GM21381 (cell line): ENCODE results near the gene TRPV5.

Experiments used
- ATAC-seq: cut with Tn5 transposase; IDR thresholded peaks from one replicate; pipeline ENCODE4 v1.9.1; 2021; ENCODE audit warnings: mild to moderate bottlenecking, moderate library complexity; ENCODE audit not compliant: unreplicated experiment

Gene TRPV5

DNA sequence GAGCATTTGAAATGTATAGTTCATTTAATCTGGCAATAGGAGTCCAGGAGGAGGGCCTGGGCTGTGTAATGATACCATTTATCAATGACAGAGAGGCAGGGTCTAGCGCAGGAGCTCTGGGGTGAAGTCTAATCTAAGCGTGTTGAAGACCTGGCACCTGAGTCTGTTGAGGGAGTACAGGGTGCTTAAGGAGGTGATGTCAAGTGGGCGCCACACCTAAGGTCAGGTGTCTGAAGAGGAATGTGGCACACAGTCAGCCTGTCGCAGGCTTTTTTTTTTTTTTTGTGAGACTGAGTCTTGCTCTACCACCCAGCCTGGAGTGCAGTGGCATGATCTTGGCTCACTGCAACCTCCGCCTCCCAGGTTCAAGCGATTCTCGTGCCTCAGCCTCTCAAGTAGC, 8.0 kb upstream of the TRPV5 start:
- no peak for ATAC-seq

GRCh38 chr7:142940966-142941535, 7.5 kb upstream of the TRPV5 start:
- no peak for ATAC-seq

DNA sequence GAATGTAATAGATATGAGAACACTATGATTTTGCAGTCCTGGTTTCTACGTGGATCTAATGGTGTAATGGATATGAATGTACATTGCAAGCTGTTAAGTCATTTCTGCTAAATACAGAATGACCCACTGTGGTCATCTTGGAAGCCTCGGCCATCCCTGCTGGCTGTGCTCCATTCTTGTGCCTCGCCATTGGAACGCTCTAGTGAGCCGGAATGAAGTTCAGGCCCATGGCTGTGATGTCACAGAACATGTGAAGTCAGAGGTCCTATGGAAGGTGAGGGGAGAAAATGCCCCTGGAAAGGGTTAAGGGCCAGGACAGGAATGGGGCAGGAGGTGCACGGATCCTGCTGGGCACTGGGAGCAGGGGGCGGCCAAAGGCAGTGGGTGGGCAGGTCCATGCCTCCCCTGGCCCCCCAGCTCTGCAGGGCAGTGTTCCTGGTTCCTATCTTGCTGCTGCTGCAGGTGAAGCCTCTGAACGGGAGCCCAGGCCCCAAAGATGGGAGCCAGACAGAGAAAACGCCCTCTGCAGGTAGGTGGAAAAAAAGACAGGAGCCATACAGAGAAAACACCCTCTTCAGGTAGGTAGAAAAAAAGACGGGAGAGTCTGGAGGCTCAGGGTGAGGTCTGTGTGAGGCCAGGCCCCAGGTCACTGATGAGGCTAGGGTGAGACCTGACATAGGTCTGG, 5.8 kb upstream of the TRPV5 start, which contains the start of gene LLCFC1:
LLCFC1 (plus strand) TSS at position 259 of the 685 bp plus-strand sequence; CDS start at position 397, 138 bp downstream.
- ATAC-seq: no peak

DNA sequence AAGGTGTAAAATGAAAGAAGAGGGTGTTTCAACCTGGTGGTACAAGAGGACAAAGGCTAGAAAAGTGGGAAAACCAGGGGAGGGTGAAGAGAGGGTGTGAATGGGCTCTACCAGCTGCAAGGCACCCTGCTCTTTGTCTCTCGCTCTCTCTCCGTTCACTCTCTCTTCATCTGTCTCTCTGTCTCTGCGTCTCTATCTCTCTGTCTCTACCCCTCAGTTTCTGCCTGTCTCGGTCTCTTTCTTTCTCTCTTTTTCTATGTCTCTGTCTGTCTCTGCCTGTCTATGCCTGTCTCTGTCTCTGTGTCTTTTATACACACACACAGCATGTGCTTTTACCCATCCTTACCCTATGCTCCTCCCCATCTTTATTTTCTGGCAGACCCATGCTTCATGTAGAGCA, 5.1 kb upstream of the TRPV5 start:
- no peak for ATAC-seq

DNA sequence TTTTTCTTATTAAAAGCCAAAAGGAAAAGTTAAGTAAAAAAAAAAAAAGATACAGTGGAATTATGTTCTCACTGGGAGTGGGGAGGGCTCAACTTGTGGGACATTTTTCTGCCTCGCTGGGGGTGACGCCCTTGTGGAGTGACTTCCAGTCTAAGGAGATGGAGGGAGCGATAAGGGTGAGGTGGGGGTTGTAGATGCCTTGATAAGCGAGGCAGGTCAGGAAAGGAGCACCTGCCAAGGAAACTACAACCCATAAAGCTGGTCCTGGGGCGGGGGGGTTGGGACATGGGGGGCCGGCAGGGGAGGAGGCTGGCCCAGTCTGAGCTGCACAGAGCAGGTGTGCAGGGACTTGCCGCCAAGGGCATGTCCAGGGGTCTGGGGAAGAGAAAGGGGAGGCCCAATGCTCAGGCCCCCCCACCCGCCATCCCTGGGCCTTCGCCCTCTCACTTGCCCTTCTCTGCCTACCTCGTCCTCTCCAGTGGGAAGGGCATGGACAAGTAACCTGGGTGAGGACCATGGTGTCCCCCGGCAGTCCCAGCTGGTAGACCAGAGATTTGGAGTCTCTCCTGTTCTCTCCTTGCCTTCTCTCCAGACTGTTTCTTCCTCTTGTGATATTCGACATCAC, 2.5 kb upstream of the TRPV5 start:
- ATAC-seq: no peak

DNA sequence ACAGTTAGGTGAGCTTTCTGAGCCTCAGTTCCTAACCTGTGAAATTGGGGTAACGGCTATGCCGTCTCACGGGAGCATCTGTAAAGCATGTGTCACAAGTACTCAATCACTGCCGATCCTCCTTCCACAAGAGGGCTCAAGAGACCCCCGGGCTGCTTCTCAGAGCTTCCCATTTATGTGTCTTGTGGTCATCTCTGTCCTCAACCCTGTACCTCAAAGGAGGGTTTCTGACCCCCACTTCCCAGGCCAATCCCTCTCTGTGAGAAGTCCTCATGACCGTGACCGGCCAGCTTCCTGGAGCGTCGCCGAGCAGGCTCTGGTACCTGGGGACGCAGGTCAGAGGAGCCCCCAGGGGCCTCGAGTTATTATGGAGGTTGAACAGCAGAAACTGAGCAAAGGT, 510 bp upstream of the TRPV5 start:
- ATAC-seq: no peak

DNA sequence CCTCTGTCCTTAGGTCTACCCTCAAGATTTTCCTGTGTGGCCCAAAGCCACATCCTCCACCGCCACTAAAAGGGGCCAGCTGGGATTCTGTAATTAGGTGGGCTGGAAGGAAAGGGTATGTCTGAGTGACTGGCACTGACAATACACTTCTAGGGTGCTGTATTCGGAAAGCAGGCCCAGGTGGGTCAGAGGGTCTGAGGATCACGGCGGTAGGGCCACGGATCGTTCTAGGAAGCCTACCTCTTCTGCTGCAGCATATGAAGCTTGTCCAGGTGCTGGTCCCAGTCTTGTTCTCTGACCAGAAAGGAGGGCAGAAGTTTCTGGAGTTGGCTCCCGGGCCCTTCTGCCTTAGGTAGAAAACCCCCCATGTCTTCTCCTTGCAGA, 462 bp downstream of the TRPV5 start:
- no peak for ATAC-seq

GRCh38 chr7:142932386-142933091, 1.0 kb downstream of the TRPV5 start:
- no peak for ATAC-seq

GRCh38 chr7:142930126-142930730, 3.3 kb downstream of the TRPV5 start:
- no peak for ATAC-seq

- no peak for ATAC-seq
Observed at GRCh38 chr7:142927949-142928348, 5.6 kb downstream of the TRPV5 start.

GRCh38 chr7:142927085-142927745, 6.3 kb downstream of the TRPV5 start:
- ATAC-seq: no peak

DNA sequence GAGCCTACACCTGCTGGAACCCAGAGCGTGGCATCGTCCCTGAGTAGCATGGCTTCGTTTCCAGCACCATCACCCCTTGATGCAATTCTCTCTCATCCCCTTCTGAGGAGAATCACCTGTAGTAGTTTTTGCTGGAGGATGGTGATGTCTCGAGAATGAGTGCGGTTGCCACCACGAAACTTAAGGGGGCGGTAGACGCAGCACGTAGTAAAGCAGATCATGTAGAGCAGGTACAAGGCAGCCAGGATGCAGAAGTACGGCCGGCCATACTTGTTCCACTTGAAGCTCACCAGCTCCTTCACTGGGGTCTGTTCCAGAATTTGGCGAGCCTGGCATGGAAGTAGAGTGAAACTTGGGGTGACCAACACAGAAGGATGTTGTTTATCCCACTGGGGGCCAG, 8.1 kb downstream of the TRPV5 start:
- ATAC-seq: no peak

GRCh38 chr7:142923391-142923790, 10.2 kb downstream of the TRPV5 start:
- no peak for ATAC-seq

GRCh38 chr7:142919656-142920055, 13.9 kb downstream of the TRPV5 start:
- no peak for ATAC-seq

- ATAC-seq: no peak
Observed at GRCh38 chr7:142918901-142919300, 14.6 kb downstream of the TRPV5 start.

GRCh38 chr7:142917447-142917846, 16.1 kb downstream of the TRPV5 start:
- no peak for ATAC-seq

DNA sequence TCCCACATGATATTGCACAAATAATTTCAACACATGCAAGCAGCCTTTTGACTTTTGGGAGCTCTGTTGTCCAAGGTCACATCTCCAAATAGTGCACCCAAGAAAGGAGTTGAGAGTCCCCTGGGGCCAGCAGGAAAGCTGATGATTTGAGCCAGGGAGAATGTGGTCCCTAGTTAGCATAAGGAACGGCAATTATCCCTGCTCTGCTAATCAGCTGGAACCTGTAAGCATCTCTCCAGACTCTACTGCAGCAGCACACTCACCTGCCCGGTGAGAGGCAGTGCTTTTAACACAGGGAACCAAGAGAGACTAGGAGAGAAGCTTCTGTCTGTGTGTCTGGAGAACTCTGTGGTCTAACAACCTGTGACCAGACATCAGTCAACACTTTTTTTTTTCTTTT, 17.0 kb downstream of the TRPV5 start:
- no peak for ATAC-seq

DNA sequence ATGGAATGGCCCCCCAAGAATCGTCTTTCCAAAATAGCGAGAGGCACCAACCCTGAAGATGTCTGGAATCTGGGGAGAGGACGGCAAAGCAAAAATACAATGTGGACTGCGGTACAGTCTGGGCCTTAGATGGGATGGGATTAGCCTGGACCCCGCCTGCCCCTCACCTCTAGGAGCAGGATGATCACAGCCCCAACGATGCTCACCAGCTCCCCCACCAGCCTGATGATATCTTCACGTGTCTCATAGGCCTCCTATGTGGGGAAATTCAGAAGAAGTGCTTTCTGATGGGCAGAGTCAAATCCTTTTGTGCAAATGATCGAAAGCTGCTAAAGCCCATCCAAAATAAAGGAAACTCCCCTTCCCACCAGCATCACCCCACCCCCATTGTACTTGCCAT, 18.2 kb downstream of the TRPV5 start:
- ATAC-seq: no peak

- ATAC-seq: no peak
Observed at GRCh38 chr7:142914121-142914520, 19.4 kb downstream of the TRPV5 start.

DNA sequence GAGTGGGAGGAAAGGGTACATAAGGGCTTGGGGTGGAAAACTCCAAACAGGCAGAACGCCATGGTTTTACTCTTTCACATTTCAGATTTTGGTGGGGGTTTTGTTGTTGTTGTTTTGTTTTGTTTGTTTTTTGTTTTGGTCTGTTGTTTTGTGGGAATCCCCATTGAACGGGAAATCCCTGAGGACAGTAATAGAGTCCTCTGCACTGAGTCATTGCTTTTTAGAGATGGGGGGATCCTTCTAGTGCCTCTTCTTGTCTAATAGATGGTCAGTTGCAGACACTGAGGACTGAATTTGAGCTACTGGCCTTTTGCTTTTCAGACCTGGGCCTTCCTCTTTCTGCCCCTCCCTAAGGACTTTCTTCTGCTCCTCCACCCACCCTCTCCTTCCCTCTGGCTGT, 20.0 kb downstream of the TRPV5 start:
- ATAC-seq: no peak

DNA sequence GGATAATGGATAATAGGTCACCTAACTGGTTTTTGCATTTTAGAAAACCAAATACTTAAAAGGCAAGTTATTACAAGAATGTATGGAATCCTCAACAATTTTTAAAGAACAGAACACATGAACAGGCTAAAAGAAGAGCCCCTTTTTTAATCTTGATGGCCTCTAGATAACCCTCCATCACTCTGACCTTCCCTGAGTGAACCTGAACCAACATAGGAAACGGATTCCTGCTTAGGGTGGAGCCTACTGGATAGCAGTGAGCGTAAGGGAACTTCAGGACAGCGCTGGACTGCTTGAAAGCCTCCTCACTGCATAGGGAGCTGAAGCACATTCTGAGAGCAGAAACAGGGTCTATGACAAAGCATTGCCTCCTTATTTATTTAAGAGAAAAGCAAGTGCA, 20.5 kb downstream of the TRPV5 start:
- no peak for ATAC-seq
